GM10266 (cell line): Measurements from ENCODE around the gene NFX1.

ENCODE experiments used
- DNase-seq: peaks from one replicate; pipeline ENCODE4 v3.0.0; 2012; ENCODE audit errors: extremely low spot score
- TF ChIP-seq, protein P1 (sequence below): IDR thresholded peaks from 2 replicates; pipeline ENCODE4 v1.5.1; 2012; ENCODE audit warnings: mild to moderate bottlenecking, low read depth; ENCODE audit not compliant: control insufficient read depth, insufficient read depth; ENCODE audit errors: missing control alignments

NFX1 gene

DNA sequence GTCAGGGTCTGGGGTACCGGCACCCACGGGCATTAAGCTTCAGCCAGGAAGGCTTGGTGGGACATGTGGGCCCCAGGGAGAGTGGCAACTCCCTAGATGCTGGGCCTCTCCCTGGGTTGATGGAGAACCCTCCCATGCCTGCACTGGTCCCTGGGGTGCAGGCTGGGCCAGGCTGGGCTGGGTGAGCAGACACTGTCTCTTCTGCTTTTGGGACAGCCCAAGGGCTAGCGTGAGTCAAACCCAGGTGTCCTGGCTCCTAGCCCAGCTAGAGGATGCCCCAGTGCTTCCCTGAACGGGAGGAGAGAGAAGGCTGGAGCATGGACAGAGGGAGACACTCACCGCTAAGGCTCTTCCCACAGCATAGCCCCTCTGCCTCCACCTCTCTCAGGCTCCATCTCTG is 117.8 kb downstream of the NFX1 start:
- TF ChIP-seq, protein P1, sequence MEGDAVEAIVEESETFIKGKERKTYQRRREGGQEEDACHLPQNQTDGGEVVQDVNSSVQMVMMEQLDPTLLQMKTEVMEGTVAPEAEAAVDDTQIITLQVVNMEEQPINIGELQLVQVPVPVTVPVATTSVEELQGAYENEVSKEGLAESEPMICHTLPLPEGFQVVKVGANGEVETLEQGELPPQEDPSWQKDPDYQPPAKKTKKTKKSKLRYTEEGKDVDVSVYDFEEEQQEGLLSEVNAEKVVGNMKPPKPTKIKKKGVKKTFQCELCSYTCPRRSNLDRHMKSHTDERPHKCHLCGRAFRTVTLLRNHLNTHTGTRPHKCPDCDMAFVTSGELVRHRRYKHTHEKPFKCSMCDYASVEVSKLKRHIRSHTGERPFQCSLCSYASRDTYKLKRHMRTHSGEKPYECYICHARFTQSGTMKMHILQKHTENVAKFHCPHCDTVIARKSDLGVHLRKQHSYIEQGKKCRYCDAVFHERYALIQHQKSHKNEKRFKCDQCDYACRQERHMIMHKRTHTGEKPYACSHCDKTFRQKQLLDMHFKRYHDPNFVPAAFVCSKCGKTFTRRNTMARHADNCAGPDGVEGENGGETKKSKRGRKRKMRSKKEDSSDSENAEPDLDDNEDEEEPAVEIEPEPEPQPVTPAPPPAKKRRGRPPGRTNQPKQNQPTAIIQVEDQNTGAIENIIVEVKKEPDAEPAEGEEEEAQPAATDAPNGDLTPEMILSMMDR = no peak

DNA sequence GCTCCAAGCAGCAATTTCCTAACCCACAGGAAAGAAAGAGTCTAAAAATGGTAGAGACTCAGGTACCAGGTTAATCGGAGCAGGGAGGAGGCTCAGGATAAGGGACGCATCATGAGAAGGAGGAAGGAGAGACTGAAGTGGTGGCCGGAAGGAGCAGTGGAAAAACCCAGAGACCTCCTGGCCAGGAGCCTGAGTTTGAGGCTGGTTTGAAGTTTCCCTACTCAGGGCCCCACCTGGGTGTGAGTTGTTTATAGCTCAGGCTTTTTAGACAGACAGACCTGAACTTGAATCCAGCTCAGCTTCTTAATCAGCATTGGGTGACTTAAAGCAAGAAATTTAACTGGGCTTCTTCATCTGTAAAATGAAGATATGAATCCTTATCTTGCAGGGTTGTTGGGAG is 124.0 kb downstream of the NFX1 start:
- no peak for DNase-seq
- TF ChIP-seq, protein P1 = no peak

More for the DNA sequence above, 117.8 kb downstream of the NFX1 start:
- DNase-seq = no peak

DNA sequence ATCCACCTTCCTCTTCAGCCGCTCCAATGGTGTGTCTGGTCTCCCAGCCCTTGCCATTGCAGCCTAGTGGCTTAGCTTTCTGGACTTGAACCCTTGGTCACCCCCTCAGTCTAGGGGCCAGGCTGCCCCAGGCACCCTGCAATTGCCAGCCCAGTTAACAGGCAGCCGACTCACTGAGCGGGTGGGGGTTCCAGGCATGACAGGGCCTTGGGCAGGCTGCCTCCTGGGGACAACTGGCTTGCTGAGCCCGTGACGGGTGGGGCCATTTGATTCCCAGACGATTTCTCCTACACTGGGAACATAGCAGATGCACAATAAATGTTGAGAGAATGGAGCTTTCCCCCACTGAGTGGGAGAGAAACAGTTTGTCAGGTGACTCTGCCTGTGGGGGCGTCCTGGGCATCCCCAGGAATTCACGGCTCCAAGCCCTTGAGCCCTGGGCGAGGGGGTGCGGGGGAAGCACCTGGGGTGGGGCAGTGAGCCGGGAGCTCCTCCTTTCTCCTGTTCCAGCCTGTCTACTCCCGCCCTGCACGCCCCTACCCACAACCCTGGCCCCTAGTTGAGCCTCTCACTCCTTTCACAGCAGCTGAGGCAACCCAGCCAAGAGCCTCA is 124.7 kb downstream of the NFX1 start:
- TF ChIP-seq, protein P1 = no peak
- DNase-seq = no peak

DNA sequence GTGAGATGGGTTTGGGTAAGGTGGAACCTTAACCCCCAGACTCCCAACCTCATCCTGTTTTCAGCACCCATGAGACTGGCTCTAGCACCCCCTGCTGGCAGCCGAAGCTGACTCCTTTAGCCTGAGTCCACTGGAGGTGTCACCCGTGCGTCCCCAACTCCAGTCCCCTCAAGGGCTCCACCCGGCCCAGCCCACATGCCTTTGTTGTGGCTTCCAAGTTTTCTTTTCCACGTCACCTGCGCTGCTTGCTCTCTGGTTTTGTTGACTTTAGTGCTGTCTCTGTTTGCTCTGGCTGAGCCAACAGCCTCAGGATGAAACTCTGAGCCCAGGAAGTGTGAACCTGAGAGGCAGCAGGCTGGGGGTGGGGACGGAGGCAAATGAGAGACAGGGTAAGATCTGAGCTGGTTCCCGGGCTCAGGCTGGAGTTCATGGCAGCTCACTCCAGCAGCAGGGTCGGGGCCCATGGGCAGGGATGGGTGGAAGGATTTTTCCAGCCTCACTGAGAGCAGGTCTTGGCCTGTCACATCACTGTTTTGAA is 125.3 kb downstream of the NFX1 start:
- DNase-seq = peak; percentile 81

DNA sequence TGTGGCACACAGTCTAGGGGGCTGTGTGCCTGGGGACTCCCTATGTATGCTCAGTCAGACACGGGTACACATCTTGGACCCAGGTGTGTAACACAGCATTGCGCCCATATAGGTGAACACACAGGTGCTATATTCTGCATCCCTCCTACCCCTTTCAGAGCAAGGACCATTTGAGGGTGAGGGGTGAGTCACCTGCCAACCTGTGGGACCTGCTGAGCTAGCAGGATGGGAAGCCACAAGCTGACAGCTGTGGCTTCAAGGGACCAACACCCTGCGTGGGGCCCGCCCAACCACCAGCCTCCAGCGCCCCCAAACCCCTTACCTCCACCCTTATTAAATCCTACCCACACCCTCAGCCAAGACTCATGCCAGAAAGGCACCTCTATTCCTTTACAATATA is 126.7 kb downstream of the NFX1 start:
- TF ChIP-seq, protein P1 = no peak
- no peak for DNase-seq

More for the DNA sequence above, 125.3 kb downstream of the NFX1 start:
- TF ChIP-seq, protein P1 = peak; percentile 80

DNA sequence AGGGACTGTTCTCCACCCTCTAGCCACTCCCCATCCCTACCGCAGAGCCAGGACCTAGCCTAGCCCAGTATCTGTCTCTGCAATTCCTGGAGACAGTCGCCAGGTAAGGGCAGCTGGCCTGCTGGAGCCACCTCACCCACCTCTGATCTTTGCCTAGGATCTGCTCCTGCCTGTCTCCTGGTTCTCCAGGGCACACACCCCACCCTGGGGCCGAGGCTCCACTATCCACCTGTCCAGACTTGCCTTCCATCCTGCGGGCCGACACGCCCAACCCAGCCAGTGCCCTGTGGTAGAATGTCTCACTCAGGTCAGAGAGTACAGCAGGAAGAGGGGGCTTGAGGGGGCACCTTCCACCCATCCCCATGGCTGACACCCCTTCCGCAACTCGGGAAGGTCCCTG is 127.8 kb downstream of the NFX1 start:
- TF ChIP-seq, protein P1 = no peak
- DNase-seq = no peak

DNA sequence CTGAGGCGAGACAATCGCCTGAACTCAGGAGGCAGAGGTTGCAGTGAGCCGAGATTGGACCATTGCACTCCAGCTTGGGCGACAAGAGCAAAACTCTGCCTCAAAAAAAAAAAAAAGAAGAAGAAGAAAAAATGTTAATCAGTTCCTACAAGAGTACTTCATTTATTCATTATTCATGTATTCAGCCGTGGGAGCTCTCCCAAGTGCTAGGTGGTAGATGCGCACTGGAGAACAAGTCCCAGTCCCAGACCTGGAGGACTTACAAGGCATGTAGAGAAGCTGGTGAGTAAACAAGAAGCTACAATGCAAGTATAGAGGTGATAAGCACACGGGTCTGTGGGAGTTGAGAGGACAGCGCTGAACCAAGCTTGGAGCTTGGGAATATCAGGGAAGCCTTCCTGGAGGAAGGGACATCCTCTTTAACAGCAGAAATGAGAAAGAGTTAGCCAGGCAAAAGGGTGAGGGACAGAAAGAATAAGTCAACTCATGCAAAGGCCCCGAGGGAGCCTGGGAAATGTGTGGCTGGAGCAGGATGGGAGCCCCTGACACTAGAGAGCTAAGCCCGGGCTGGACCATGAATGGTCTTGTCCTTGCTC is 129.5 kb downstream of the NFX1 start:
- no peak for DNase-seq
- TF ChIP-seq, protein P1 = no peak
